Stimulated activated naive CD4-positive, alpha-beta T cell treated with Interleukin-2 at 50 U/mL for 16 hours (primary cell): ENCODE measurements around the gene NCKAP5.
"Not testable (repeated sequence)": the region's sequence is repeated elsewhere in the genome, so short reads cannot be mapped to it uniquely, and the experiment has no call there.

Experiments
- DNase-seq: peaks from one replicate; lab custom pipeline; 2025; lab: John Stamatoyannopoulos, UW

NCKAP5 gene

GRCh38 chr2:133497270-133497893, 70.9 kb downstream of the NCKAP5 start:
- no peak for DNase-seq

GRCh38 chr2:133496501-133497269, 71.6 kb downstream of the NCKAP5 start:
- DNase-seq: no peak

- no peak for DNase-seq
Observed at GRCh38 chr2:133495226-133495625, 73.0 kb downstream of the NCKAP5 start.

GRCh38 chr2:133492719-133493380, 75.4 kb downstream of the NCKAP5 start:
- DNase-seq: no peak

GRCh38 chr2:133490411-133490980, 77.8 kb downstream of the NCKAP5 start:
- DNase-seq: no peak

- DNase-seq: no peak
Observed at GRCh38 chr2:133489641-133490410, 78.4 kb downstream of the NCKAP5 start.

- DNase-seq: no peak
Observed at GRCh38 chr2:133489146-133489545, 79.1 kb downstream of the NCKAP5 start.

GRCh38 chr2:133486771-133487191, 81.5 kb downstream of the NCKAP5 start:
- DNase-seq: no peak

- DNase-seq: no peak
Observed at GRCh38 chr2:133485868-133486267, 82.4 kb downstream of the NCKAP5 start.

- DNase-seq: no peak
Observed at GRCh38 chr2:133484784-133485183, 83.5 kb downstream of the NCKAP5 start.

- DNase-seq: no peak
Observed at GRCh38 chr2:133484106-133484505, 84.2 kb downstream of the NCKAP5 start.

- no peak for DNase-seq
Observed at GRCh38 chr2:133483181-133483580, 85.1 kb downstream of the NCKAP5 start.

- DNase-seq: no peak
Observed at GRCh38 chr2:133480707-133481429, 87.4 kb downstream of the NCKAP5 start.

- no peak for DNase-seq
Observed at GRCh38 chr2:133477616-133477990, 90.7 kb downstream of the NCKAP5 start.

GRCh38 chr2:133476931-133477615, 91.2 kb downstream of the NCKAP5 start:
- DNase-seq: no peak

GRCh38 chr2:133476286-133476685, 92.0 kb downstream of the NCKAP5 start:
- no peak for DNase-seq

GRCh38 chr2:133475610-133476009, 92.7 kb downstream of the NCKAP5 start:
- DNase-seq: no peak

GRCh38 chr2:133470446-133470845, 97.8 kb downstream of the NCKAP5 start:
- not testable (repeated sequence) for DNase-seq

GRCh38 chr2:133462811-133463210, 105.5 kb downstream of the NCKAP5 start:
- no peak for DNase-seq

GRCh38 chr2:133461484-133461883, 106.8 kb downstream of the NCKAP5 start:
- DNase-seq: no peak

GRCh38 chr2:133459590-133459989, 108.7 kb downstream of the NCKAP5 start:
- DNase-seq: no peak
